ENCODE results near the gene CIC. TPM values are rescaled to one million over a fixed set of nuclear protein-coding genes. Genes with fewer than 3 reads are reported as not detected.

The CIC gene
- polyA plus RNA-seq, 1 experiment: 2.9 TPM

- TF ChIP-seq CTCF (IDR thresholded peaks at IDR 0.05; ENCODE audit: low read depth, low read length): no peak
Measured at GRCh38 chr19:42311657-42312056, 42.6 kb downstream of the CIC start.

GRCh38 chr19:42312370-42312769, 43.3 kb downstream of the CIC start:
- TF ChIP-seq CTCF (IDR thresholded peaks at IDR 0.05; ENCODE audit: low read depth, low read length): no peak
- H3K27ac ChIP-seq (ENCODE audit: low read depth, low read length): no peak overlapping the region
- DNase-seq (ENCODE audit: low read depth, low spot score): no peak
- no peak overlapping the region for H3K4me3 ChIP-seq (ENCODE audit: low read depth, low read length)
- CTCF ChIA-PET: interaction anchor here (0.8 kb wide), 1 partner anchor 11 kb away, joined by 3 read pairs; no protein-coding TSS in a partner anchor
- no peaks in the 10 kb centered on the region; the same call in 1 of the 2 replicates for H3K9me3 ChIP-seq (ENCODE audit: control insufficient read depth, insufficient read depth, low read length)
- POLR2A ChIA-PET: no interaction called here
- H3K27me3 ChIP-seq (ENCODE audit: control insufficient read depth, insufficient read depth, low read length): peaks cover 11% of the 10 kb centered on the region

More at GRCh38 chr19:42311657-42312056, 42.6 kb downstream of the CIC start:
- peaks cover 3% of the 10 kb centered on the region; the same call in 1 of the 2 replicates for H3K9me3 ChIP-seq (ENCODE audit: control insufficient read depth, insufficient read depth, low read length)
- no peak for DNase-seq (ENCODE audit: low read depth, low spot score)
- H3K4me3 ChIP-seq (ENCODE audit: low read depth, low read length): no peak overlapping the region
- no peak overlapping the region for H3K27ac ChIP-seq (ENCODE audit: low read depth, low read length)
- H3K27me3 ChIP-seq (ENCODE audit: control insufficient read depth, insufficient read depth, low read length): peaks cover 11% of the 10 kb centered on the region
- ChIA-PET CTCF (interaction anchor here (0.8 kb wide), 1 partner anchor 12 kb away, joined by 3 read pairs; no protein-coding TSS in a partner anchor), POLR2A (interaction anchor here (0.6 kb wide), 1 partner anchor 9 kb away, joined by 3 read pairs; the partner anchor contains the start of genes PAFAH1B3 and PRR19)

DNA sequence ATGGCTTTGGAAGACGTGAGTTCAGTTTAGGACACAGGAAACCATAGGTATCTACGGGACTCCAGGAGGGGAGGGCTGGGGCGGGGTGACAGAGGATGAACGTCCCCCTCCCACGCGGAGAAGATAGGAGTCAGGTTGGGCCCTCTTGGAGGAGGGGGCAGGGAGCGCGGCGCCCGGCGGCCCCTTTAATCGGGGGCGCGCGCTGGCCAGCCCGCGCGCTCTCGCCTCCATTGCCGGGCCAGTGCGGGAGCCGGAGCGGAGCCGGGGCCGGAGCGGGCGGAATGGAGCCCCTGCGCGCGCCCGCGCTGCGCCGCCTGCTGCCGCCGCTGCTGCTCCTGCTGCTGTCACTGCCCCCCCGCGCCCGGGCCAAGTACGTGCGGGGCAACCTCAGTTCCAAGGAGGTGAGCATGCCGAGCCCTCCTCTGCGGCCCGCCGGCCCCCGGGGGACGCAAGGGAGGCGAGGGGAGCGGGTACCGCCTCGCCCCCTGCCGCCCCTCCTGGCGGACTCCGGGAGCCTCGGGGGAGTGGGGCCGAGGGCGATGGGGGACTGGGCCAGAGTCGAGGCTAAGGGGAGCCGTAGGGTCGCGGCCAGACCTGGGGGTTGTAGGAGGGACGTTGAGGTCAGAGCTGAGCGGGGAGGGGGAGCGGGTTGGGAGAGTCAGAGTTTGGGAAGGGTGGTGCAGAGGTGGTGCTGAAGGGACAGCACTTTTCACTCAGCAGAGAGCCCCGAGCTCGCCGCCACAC, 44.2 kb downstream of the CIC start, which contains the start of gene TMEM145:
TSS of gene TMEM145 (plus strand) at position 214 of the 744 bp plus-strand sequence. CDS start at position 282, 68 bp downstream.
- H3K27ac ChIP-seq (ENCODE audit: low read depth, low read length): no peak within 1 kb of the TSS
- DNase-seq (ENCODE audit: low read depth, low spot score): no peak

DNA sequence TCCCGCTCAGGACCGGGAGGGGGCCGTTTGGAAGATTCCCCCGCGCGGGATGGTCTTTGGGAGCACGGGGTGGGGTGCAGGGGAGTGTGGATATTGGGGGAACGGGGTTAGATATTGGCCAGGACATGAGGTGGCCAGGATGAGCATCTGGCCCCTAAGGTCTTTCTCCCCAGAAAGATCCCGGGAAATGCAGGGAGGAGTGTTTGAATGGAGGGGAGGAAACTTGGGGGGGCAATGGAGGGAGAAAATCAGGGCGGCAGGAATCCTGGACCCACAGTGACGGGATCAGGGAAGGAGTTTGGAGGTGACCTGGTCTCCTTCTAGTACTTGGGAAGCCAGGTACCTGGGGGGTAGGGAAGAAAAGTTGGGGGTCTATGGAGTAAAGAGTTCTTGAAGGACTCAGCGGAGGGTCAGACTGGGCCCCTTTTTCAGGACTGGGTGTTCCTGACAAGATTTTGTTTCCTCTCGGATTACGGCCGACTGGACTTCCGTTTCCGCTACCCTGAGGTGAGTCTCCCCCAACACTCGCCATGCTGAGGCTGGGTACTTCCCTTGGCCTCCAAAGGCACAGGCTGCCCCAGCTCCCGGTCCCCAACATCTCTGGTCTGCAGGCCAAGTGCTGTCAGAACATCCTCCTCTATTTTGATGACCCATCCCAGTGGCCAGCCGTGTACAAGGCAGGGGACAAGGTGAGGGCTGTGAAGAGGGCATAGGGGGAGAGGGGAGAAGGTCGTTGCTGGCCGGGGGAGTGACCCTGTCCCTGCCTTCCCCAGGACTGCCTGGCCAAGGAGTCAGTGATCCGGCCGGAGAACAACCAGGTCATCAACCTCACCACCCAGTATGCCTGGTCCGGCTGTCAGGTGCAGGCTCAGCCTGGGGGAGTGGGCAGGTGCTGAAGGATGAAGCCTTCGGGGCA, 45.0 kb downstream of the CIC start:
- ChIA-PET POLR2A (interaction anchor here (0.9 kb wide), 1 partner anchor 12 kb away, joined by 4 read pairs; the partner anchor contains the start of genes PAFAH1B3 and PRR19), CTCF (no interaction called here)
- no peak for TF ChIP-seq CTCF (IDR thresholded peaks at IDR 0.05; ENCODE audit: low read depth, low read length)
- peaks cover 11% of the 10 kb centered on the region for H3K27me3 ChIP-seq (ENCODE audit: control insufficient read depth, insufficient read depth, low read length)
- H3K4me3 ChIP-seq (ENCODE audit: low read depth, low read length): no peak overlapping the region
- H3K9me3 ChIP-seq (ENCODE audit: control insufficient read depth, insufficient read depth, low read length): no peaks in the 10 kb centered on the region; the same call in 1 of the 2 replicates
- no peak overlapping the region for H3K27ac ChIP-seq (ENCODE audit: low read depth, low read length)
- DNase-seq (ENCODE audit: low read depth, low spot score): no peak

More for the DNA sequence above, 44.2 kb downstream of the CIC start, which contains the start of gene TMEM145:
- Histone ChIP-seq H3K4me3 (ENCODE audit: low read depth, low read length) (peak within 1 kb of the TSS; percentile 52), H3K27me3 (ENCODE audit: control insufficient read depth, insufficient read depth, low read length) (peaks cover 11% of the 10 kb centered on the region), H3K9me3 (ENCODE audit: control insufficient read depth, insufficient read depth, low read length) (no peaks in the 10 kb centered on the region; the same call in 1 of the 2 replicates)
- CTCF ChIA-PET: no interaction called here
- peak; percentile 2; the same call in 1 of the 2 replicates for TF ChIP-seq CTCF (IDR thresholded peaks at IDR 0.05; ENCODE audit: low read depth, low read length)
- POLR2A ChIA-PET: interaction anchor here (0.9 kb wide), 1 partner anchor 11 kb away, joined by 4 read pairs; the partner anchor contains the start of genes PAFAH1B3 and PRR19
